Omental fat pad (tissue), 4 donors: Measurements from ENCODE around the gene PRAC2. TPM values are rescaled to one million over a fixed set of nuclear protein-coding genes. Genes with fewer than 3 reads are reported as not detected.

Experiments used
- ATAC-seq: fragments of 150-250 bp; one replicate; pipeline ENCODE4 v1.9.1; 2016; ENCODE audit warnings: mild to moderate bottlenecking, moderate library complexity; ENCODE audit not compliant: low FRiP score
- DNase-seq: peaks from one replicate; pipeline ENCODE4 v3.0.0-alpha.2; 2019; ENCODE audit warnings: low spot score
- CTCF ChIP-seq, 3 donors: fragments of 450-650 bp; IDR thresholded peaks; one replicate each; pipeline ENCODE4 v1.5.1; 2016 to 2017; ENCODE audit warnings: antibody characterized with exemption in 3 of 3, mild to moderate bottlenecking in 3 of 3, moderate library complexity in 2 of 3
- total RNA-seq, 4 donors: library from RNA; depleted of rRNA; stranded (reverse); fragments of >200 nt; gene quantifications; one replicate each; pipeline ENCODE4 v1.1.0, GENCODE V29; 2016

PRAC2 gene
- total RNA-seq, 4 donors from 2014 or later, result not detected

- ATAC-seq (no peak), DNase-seq (no peak)
- TF ChIP-seq CTCF (IDR thresholded peaks at IDR 0.05), result no peak
Measured at GRCh38 chr17:48756830-48757251, 33.9 kb downstream of the PRAC2 start.

- DNase-seq (no peak), ATAC-seq (no peak)
- TF ChIP-seq CTCF (IDR thresholded peaks at IDR 0.05), result no peak
Measured at GRCh38 chr17:48757524-48757961, 34.6 kb downstream of the PRAC2 start.

- ATAC-seq (no peak), DNase-seq (no peak)
- no peak for TF ChIP-seq CTCF (IDR thresholded peaks at IDR 0.05)
Measured at GRCh38 chr17:48759288-48759687, 36.3 kb downstream of the PRAC2 start.

GRCh38 chr17:48760411-48760810 lies 37.4 kb downstream of the PRAC2 start:
- TF ChIP-seq CTCF (IDR thresholded peaks at IDR 0.05), result no peak
- DNase-seq (no peak), ATAC-seq (no peak)

GRCh38 chr17:48761114-48761513 lies 38.1 kb downstream of the PRAC2 start:
- ATAC-seq (no peak), DNase-seq (no peak)
- no peak for TF ChIP-seq CTCF (IDR thresholded peaks at IDR 0.05)

GRCh38 chr17:48767263-48767774 lies 44.3 kb downstream of the PRAC2 start:
- ATAC-seq, result no peak
- TF ChIP-seq CTCF (IDR thresholded peaks at IDR 0.05), result no peak
- DNase-seq, result no peak

- no peak for TF ChIP-seq CTCF (IDR thresholded peaks at IDR 0.05)
- ATAC-seq (no peak), DNase-seq (no peak)
Measured at GRCh38 chr17:48769009-48769675, 46.2 kb downstream of the PRAC2 start.
